Measurements from ENCODE around the gene PAX3. TPM values are rescaled to one million over a fixed set of nuclear protein-coding genes. Genes with fewer than 3 reads are reported as not detected.
A peak's percentile ranks its signal among the peaks of the same experiment; 100 is the strongest.

The PAX3 gene
- total and polyA plus RNA-seq, 2 experiments from 2014 or later, result 8.0 to 19.3 TPM

DNA sequence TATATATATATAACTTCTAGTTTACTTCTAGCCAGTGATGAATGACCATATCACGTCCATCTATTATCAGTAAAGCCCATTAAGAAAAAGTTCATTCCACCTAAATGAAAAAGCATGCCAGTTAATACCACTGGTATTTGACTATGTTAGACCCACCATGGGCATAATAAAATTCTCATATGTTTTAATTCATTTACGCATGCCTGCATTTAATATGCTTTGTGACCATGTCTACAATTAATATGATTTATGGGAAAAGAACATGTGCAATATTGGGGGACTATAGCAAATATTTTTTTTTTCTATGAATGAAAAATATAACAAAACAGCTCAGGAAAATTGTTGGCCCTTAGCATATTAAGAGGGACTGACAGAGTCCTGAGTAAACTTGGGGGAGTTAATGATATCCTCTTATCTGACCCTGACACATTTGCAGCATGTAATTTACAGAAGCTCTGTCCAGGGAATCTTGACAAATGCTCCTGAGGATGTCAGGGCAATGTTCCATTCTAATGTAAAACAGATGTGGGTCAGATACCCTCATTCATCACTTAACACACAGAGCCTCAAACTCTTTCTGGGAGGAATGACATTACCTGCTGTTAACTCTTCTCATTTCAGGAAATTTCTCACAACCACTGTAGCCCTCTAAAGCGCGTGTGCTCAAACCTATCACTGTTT, 90.6 kb downstream of the PAX3 start:
- H3K4me1 ChIP-seq (ENCODE audit: low read depth), result peaks cover 31% of the 10 kb centered on the region
- peak overlapping the region; percentile 90 for H3K27ac ChIP-seq
- H3K4me3 ChIP-seq, result no peak overlapping the region
- peak in 1 of 2 donors; percentile 11 for DNase-seq (ENCODE audit: low read depth in 1 of 2, low spot score in 1 of 2)
- no peaks in the 10 kb centered on the region for H3K27me3 ChIP-seq
- TF ChIP-seq CTCF (IDR thresholded peaks at IDR 0.05; ENCODE audit: low read depth, low read length), result no peak
- no peaks in the 10 kb centered on the region for H3K36me3 ChIP-seq
- no peaks in the 10 kb centered on the region for H3K9me3 ChIP-seq (ENCODE audit: low read depth)

- H3K4me1 ChIP-seq (ENCODE audit: low read depth), result peaks cover 43% of the 10 kb centered on the region
- H3K27me3 ChIP-seq, result no peaks in the 10 kb centered on the region
- TF ChIP-seq CTCF (IDR thresholded peaks at IDR 0.05; ENCODE audit: low read depth, low read length), result no peak
- no peak overlapping the region for H3K27ac ChIP-seq
- H3K4me3 ChIP-seq, result no peak overlapping the region
- H3K9me3 ChIP-seq (ENCODE audit: low read depth), result no peaks in the 10 kb centered on the region
- no peak for DNase-seq (ENCODE audit: low read depth in 1 of 2, low spot score in 1 of 2)
- H3K36me3 ChIP-seq, result no peaks in the 10 kb centered on the region
Observed at GRCh38 chr2:222205136-222205535, 93.7 kb downstream of the PAX3 start.

- Histone ChIP-seq H3K27me3 (no peaks in the 10 kb centered on the region), H3K27ac (no peak overlapping the region), H3K4me3 (no peak overlapping the region), H3K9me3 (ENCODE audit: low read depth) (no peaks in the 10 kb centered on the region), H3K36me3 (no peaks in the 10 kb centered on the region), H3K4me1 (ENCODE audit: low read depth) (peaks cover 40% of the 10 kb centered on the region)
- no peak for TF ChIP-seq CTCF (IDR thresholded peaks at IDR 0.05; ENCODE audit: low read depth, low read length)
- DNase-seq (ENCODE audit: low read depth in 1 of 2, low spot score in 1 of 2), result no peak
Observed at GRCh38 chr2:222203041-222203440, 95.8 kb downstream of the PAX3 start.

DNA sequence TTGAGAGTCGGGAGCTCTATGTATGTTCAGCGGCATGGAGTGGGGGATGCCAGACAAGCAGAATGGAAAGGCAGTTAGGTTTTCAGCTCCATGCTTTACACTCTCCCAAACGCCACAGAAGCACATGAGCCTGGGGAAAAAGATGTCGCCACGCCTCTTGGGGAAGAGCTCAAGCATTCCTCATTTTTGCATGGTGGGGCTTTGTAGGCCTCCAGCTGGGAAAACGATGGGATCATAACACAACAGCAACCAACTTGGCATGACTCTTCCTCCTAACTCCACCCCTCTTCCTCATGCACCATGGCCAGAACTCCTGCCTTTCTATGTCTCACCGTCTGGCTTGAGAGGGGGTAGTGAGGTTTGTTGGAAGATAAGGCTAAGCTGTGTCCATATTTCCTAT, 102.6 kb downstream of the PAX3 start:
- no peaks in the 10 kb centered on the region for H3K9me3 ChIP-seq (ENCODE audit: low read depth)
- TF ChIP-seq CTCF (IDR thresholded peaks at IDR 0.05; ENCODE audit: low read depth, low read length), result no peak
- H3K4me3 ChIP-seq, result no peak overlapping the region
- DNase-seq (ENCODE audit: low read depth in 1 of 2, low spot score in 1 of 2), result no peak
- no peaks in the 10 kb centered on the region for H3K36me3 ChIP-seq
- H3K27me3 ChIP-seq, result no peaks in the 10 kb centered on the region
- H3K4me1 ChIP-seq (ENCODE audit: low read depth), result peaks cover 35% of the 10 kb centered on the region
- H3K27ac ChIP-seq, result no peak overlapping the region

DNA sequence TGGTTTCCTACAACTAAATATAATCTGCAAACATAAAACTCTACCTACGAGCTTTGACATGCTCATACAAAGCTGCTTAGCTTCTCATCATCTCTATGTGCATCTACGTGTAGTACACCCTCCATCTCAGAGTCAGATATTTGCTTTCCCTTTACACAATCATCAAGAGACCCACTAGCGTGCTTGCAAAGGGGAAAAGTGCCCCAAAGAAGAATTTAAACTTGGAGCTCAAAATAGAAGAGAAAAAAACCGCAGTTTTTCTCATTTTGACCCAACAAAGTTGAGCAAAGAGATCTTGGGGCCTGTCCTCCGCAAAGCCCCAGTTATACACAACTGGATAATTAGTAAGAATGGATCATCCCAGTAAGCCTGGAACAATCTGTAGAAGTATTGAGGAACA, 104.1 kb downstream of the PAX3 start:
- Histone ChIP-seq H3K9me3 (ENCODE audit: low read depth) (no peaks in the 10 kb centered on the region), H3K27ac (no peak overlapping the region), H3K36me3 (no peaks in the 10 kb centered on the region), H3K4me3 (no peak overlapping the region), H3K4me1 (ENCODE audit: low read depth) (peaks cover 36% of the 10 kb centered on the region), H3K27me3 (no peaks in the 10 kb centered on the region)
- DNase-seq (ENCODE audit: low read depth in 1 of 2, low spot score in 1 of 2), result no peak
- TF ChIP-seq CTCF (IDR thresholded peaks at IDR 0.05; ENCODE audit: low read depth, low read length), result no peak

Data from cardiac muscle cell (in vitro differentiated cells and primary cell).